Keratinocyte (primary cell): ENCODE data around the gene PSMB9. TPM values are rescaled to one million over a fixed set of nuclear protein-coding genes. Genes with fewer than 3 reads are reported as not detected.

Source experiments
- DNase-seq: peaks from one replicate; pipeline ENCODE4 v3.0.0-alpha.2; 2011; ENCODE audit warnings: low read depth, missing footprints, low spot score
- FAIRE-seq: peaks from 2 replicates; lab custom pipeline; 2011; peaks lifted over from hg19 to GRCh38; lab: Jason Lieb, UNC
- H2AFZ ChIP-seq: 2 replicates; pipeline ENCODE4 v1.6.0; 2012; ENCODE audit warnings: low read length, control low read depth, inconsistent platforms; ENCODE audit not compliant: control insufficient read depth
- H3K27ac ChIP-seq: 2 replicates; pipeline ENCODE4 v1.5.1; 2011; ENCODE audit warnings: low read length; ENCODE audit not compliant: control insufficient read depth, insufficient read depth
- H3K27me3 ChIP-seq: 3 replicates; pipeline ENCODE4 v1.6.0; 2011; ENCODE audit warnings: low read length; ENCODE audit not compliant: control insufficient read depth, insufficient read depth; ENCODE audit errors: extremely low read depth
- H3K36me3 ChIP-seq, 2 experiments: 2 replicates in 1 of 2; 3 replicates in 1 of 2; pipeline ENCODE4 v1.5.1; 2011; ENCODE audit warnings: low read length in 2 of 2, mild to moderate bottlenecking in 1 of 2; ENCODE audit not compliant: control insufficient read depth in 2 of 2, insufficient read depth in 2 of 2; ENCODE audit errors: extremely low read depth in 1 of 2
- H3K4me1 ChIP-seq: 3 replicates; pipeline ENCODE4 v1.5.1; 2011; ENCODE audit warnings: low read length; ENCODE audit not compliant: control insufficient read depth, insufficient read depth; ENCODE audit errors: extremely low read depth
- H3K4me2 ChIP-seq: 3 replicates; pipeline ENCODE4 v1.6.0; 2011; ENCODE audit warnings: low read depth, low read length; ENCODE audit not compliant: control insufficient read depth, insufficient read depth; ENCODE audit errors: extremely low read depth
- H3K4me3 ChIP-seq, 3 experiments: fragments of 200-600 bp in 1 of 3; sonication (generic) in 1 of 3; 2 replicates in 2 of 3; 3 replicates in 1 of 3; pipeline ENCODE4 v1.5.1; 2011 to 2016; ENCODE audit warnings: low read length in 3 of 3, mild to moderate bottlenecking in 3 of 3, control low read depth in 2 of 3, inconsistent platforms in 1 of 3, low read depth in 1 of 3, mixed read lengths in 1 of 3, mixed run types in 1 of 3, moderate library complexity in 1 of 3; ENCODE audit not compliant: control insufficient read depth in 2 of 3, insufficient read depth in 2 of 3; ENCODE audit errors: extremely low read depth in 1 of 3
- H3K79me2 ChIP-seq: 2 replicates; pipeline ENCODE4 v1.6.0; 2012; ENCODE audit warnings: low read length; ENCODE audit not compliant: control insufficient read depth, insufficient read depth
- H3K9ac ChIP-seq: 3 replicates; pipeline ENCODE4 v1.6.0; 2011; ENCODE audit warnings: low read length; ENCODE audit not compliant: control insufficient read depth, insufficient read depth; ENCODE audit errors: extremely low read depth
- H3K9me1 ChIP-seq: 3 replicates; pipeline ENCODE4 v1.6.0; 2011; ENCODE audit warnings: low read length; ENCODE audit not compliant: control insufficient read depth, insufficient read depth; ENCODE audit errors: extremely low read depth
- H3K9me3 ChIP-seq: 2 replicates; pipeline ENCODE4 v1.5.1; 2012; ENCODE audit warnings: low read depth, low read length; ENCODE audit not compliant: control insufficient read depth
- H4K20me1 ChIP-seq: 3 replicates; pipeline ENCODE4 v1.6.0; 2011; ENCODE audit warnings: low read length; ENCODE audit not compliant: control insufficient read depth, insufficient read depth; ENCODE audit errors: extremely low read depth
- EZH2 ChIP-seq: IDR thresholded peaks from one replicate; pipeline ENCODE4 v1.6.1; 2012; ENCODE audit warnings: inconsistent platforms, mild to moderate bottlenecking, low read length, moderate library complexity
- dilution Hi-C: fragments of 300-500 bp; cut with MboI; formaldehyde crosslinking; loops from one replicate; pipeline ENCODE4 v1.7.0; 2020; ENCODE audit warnings: low sequenced_read_pairs; ENCODE audit not compliant: extremely low pct_ligation_motif_present
- polyA plus RNA-seq, 5 experiments: library from polyadenylated mRNA; depleted of rRNA in 3 of 5; stranded (reverse) in 3 of 5; stranded (forward) in 1 of 5; unstranded in 1 of 5; fragments of >200 nt; gene quantifications; 1 replicate in 1 of 5; 2 replicates in 3 of 5; 3 replicates in 1 of 5; pipeline versions ENCODE4 v1.2.1 to v1.2.3, GENCODE V29; 2011 to 2012; ENCODE audit warnings: missing spikeins in 2 of 5, low read depth in 1 of 5, low replicate concordance in 1 of 5
- TF ChIP-seq, protein P1 (sequence below), 3 experiments: IDR thresholded peaks in 1 of 3; conservative IDR thresholded peaks in 1 of 3; optimal IDR thresholded peaks in 1 of 3; 2 replicates in 2 of 3; 3 replicates in 1 of 3; pipeline versions ENCODE3 to v1.5.1; 2011; ENCODE audit warnings: low read length in 3 of 3, mild to moderate bottlenecking in 3 of 3, moderate library complexity in 2 of 3, control low read depth in 1 of 3, inconsistent platforms in 1 of 3; ENCODE audit not compliant: insufficient read depth in 2 of 3; ENCODE audit errors: extremely low read depth in 1 of 3

PSMB9 gene
- polyA plus RNA-seq, 1 donor (not counting 4 experiments of a cell fraction or from before 2014, with no cell fraction given): 25.4 TPM

DNA sequence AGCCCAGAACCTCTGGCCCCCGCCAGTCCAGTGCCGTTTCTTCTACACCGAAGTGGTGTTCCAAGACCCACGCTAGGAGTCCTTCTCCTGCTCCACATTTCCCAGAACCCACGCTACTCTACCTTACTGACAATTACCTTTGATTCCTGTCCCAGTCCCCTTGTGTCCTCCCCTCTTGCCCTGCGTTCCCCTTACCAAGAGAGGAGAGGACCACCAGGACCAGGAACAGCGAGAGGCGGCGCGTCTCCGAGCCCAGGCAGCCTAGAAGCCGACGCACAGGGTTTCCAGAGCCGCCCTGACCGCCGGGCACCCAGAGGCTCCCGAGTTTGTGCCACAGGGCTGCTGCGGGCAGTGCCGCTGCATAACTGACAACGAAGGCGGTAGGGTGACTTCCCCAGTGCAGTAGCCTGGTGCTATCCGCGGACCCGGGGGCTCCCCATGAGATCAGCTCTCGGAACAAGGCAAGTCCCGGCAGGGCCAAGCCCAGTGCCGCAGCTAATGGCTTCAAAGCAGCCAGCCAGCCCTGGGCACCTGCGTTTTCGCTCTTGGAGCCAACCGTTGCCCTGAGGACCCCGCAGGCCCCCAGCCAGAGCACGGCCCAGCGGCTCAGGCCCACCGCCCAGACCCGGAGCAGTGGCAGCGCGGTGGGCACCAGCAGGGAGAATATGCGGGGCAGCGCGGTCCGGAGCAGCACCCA is 1.0 kb upstream of the PSMB9 start:
- dilution Hi-C loops: no loop called here
- Histone ChIP-seq H3K27me3 (no peaks in the 10 kb centered on the region), H3K9ac (peak overlapping the region; percentile 93), H3K9me3 (no peaks in the 10 kb centered on the region), H2AFZ (peak overlapping the region; percentile 68), H3K27ac (peak overlapping the region; percentile 95), H4K20me1 (no peaks in the 10 kb centered on the region), H3K4me1 (peaks cover 24% of the 10 kb centered on the region), H3K4me3 (peak overlapping the region; percentile 84 to 89 (median 86)), H3K9me1 (no peaks in the 10 kb centered on the region), H3K36me3 (peaks cover 19 to 22% of the 10 kb centered on the region in 2 experiments), H3K79me2 (peaks cover 21% of the 10 kb centered on the region), H3K4me2 (peak overlapping the region; percentile 92)
- no peak for DNase-seq
- TF ChIP-seq, protein P1, sequence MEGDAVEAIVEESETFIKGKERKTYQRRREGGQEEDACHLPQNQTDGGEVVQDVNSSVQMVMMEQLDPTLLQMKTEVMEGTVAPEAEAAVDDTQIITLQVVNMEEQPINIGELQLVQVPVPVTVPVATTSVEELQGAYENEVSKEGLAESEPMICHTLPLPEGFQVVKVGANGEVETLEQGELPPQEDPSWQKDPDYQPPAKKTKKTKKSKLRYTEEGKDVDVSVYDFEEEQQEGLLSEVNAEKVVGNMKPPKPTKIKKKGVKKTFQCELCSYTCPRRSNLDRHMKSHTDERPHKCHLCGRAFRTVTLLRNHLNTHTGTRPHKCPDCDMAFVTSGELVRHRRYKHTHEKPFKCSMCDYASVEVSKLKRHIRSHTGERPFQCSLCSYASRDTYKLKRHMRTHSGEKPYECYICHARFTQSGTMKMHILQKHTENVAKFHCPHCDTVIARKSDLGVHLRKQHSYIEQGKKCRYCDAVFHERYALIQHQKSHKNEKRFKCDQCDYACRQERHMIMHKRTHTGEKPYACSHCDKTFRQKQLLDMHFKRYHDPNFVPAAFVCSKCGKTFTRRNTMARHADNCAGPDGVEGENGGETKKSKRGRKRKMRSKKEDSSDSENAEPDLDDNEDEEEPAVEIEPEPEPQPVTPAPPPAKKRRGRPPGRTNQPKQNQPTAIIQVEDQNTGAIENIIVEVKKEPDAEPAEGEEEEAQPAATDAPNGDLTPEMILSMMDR (optimal IDR thresholded peaks at IDR 0.05 in 1 of 3, IDR thresholded peaks at IDR 0.05 in 1 of 3, conservative IDR thresholded peaks at IDR 0.05 in 1 of 3; ENCODE audit: extremely low read depth in 1 of 3, insufficient read depth in 2 of 3, low read length in 3 of 3): no peak
- TF ChIP-seq EZH2: no peak
- FAIRE-seq: no peak

DNA sequence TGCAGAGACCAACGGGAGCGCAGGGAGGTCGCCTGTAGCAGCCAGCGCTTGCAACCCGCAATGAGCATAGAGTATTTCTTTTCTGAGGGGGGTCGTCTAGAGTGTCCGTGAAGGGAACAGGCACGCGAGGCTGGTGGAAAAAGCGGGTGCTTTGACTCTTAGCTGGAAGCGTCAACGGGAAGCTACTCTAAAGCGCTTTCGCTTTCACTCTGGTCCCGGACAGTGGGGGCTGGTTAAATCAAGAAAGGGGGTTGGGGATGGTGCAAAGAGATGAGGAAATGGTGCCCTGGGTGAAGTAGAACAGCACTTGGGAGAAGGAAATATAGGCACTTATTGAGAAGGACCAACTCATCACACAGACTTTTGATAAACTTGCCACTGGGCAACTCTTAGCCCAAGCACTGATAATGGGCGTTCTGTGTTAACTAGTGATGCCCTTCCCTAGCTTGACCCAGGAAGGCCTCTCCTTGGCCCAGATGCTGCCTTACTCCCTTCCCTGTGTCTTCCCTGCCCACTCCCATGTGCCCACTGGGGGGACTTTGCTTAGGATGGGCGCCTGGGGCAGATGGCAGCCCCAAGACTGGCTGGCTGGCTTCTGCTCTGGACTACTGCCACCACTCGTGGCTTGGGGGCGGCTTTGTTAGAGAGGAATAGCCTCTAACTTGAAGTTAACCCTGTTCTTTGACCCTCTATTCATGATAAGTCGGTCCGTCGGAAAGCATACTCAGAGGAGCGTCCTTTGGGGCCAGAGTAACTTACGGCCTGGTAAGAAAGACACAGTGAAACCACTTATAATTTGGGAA is 585 bp downstream of the PSMB9 start:
- dilution Hi-C loops: no loop called here

More for the DNA sequence above, 585 bp downstream of the PSMB9 start:
- no peaks in the 10 kb centered on the region for H4K20me1 ChIP-seq
- peaks cover 24% of the 10 kb centered on the region for H3K4me1 ChIP-seq
- peaks cover 21% of the 10 kb centered on the region for H3K79me2 ChIP-seq
- no peaks in the 10 kb centered on the region for H3K27me3 ChIP-seq
- peaks cover 12% of the 10 kb centered on the region in 2 experiments for H3K36me3 ChIP-seq
- peak overlapping the region; percentile 92 for H3K4me2 ChIP-seq
- H3K27ac ChIP-seq: peak overlapping the region; percentile 48
- FAIRE-seq (no peak), DNase-seq (no peak)
- H3K9ac ChIP-seq: peak overlapping the region; percentile 93
- H3K9me3 ChIP-seq: no peaks in the 10 kb centered on the region
- H3K4me3 ChIP-seq: peak overlapping the region; percentile 84 to 89 (median 86)
- peak overlapping the region; percentile 86 for H2AFZ ChIP-seq
- TF ChIP-seq, protein P1 (optimal IDR thresholded peaks at IDR 0.05 in 1 of 3, IDR thresholded peaks at IDR 0.05 in 1 of 3, conservative IDR thresholded peaks at IDR 0.05 in 1 of 3; ENCODE audit: extremely low read depth in 1 of 3, insufficient read depth in 2 of 3, low read length in 3 of 3): no peak
- TF ChIP-seq EZH2: no peak
- H3K9me1 ChIP-seq: no peaks in the 10 kb centered on the region
